Measurements from ENCODE around the gene GARS1.

GARS1 gene, protein sequence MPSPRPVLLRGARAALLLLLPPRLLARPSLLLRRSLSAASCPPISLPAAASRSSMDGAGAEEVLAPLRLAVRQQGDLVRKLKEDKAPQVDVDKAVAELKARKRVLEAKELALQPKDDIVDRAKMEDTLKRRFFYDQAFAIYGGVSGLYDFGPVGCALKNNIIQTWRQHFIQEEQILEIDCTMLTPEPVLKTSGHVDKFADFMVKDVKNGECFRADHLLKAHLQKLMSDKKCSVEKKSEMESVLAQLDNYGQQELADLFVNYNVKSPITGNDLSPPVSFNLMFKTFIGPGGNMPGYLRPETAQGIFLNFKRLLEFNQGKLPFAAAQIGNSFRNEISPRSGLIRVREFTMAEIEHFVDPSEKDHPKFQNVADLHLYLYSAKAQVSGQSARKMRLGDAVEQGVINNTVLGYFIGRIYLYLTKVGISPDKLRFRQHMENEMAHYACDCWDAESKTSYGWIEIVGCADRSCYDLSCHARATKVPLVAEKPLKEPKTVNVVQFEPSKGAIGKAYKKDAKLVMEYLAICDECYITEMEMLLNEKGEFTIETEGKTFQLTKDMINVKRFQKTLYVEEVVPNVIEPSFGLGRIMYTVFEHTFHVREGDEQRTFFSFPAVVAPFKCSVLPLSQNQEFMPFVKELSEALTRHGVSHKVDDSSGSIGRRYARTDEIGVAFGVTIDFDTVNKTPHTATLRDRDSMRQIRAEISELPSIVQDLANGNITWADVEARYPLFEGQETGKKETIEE

DNA sequence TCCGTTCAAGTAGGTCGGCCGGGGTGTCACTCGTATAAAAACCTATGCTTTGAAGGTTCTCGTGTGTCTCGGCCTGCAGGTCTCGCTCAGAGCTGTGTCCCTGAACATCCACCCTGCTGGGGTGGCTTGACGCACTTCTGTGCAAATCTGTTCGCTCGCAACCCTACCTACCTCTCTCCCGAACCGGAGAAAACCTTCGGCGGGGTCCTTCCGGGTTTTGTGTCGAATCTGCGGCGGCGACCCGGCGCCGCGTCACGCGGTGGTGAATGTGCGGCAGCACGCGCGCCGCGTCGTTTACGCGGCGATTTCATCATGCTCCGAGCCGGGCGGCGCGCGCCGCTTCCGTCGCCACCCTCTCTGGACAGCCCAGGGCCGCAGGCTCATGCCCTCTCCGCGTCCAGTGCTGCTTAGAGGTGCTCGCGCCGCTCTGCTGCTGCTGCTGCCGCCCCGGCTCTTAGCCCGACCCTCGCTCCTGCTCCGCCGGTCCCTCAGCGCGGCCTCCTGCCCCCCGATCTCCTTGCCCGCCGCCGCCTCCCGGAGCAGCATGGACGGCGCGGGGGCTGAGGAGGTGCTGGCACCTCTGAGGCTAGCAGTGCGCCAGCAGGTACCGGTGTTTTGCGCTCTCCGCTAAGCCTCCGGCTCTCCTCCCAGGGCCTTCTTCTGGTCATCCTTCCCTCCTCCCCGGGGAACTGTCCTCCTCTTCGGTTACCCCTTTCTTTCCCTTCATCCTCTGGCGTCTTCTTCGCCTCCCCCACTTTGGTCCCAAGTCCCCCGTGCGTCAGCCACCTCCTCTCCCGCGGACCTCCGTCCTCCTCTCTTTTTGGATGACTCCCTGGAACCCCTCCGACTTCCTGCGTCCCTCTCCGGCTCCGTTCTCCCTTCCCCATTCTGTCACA lies at the start of gene GARS1:
GARS1 (plus strand) TSS at position 339 of the 896 bp plus-strand sequence; CDS start at position 383, 44 bp downstream.
- peak within 1 kb of the TSS; percentile 93 for H2AFZ ChIP-seq (ENCODE audit: low read depth, low read length)

DNA sequence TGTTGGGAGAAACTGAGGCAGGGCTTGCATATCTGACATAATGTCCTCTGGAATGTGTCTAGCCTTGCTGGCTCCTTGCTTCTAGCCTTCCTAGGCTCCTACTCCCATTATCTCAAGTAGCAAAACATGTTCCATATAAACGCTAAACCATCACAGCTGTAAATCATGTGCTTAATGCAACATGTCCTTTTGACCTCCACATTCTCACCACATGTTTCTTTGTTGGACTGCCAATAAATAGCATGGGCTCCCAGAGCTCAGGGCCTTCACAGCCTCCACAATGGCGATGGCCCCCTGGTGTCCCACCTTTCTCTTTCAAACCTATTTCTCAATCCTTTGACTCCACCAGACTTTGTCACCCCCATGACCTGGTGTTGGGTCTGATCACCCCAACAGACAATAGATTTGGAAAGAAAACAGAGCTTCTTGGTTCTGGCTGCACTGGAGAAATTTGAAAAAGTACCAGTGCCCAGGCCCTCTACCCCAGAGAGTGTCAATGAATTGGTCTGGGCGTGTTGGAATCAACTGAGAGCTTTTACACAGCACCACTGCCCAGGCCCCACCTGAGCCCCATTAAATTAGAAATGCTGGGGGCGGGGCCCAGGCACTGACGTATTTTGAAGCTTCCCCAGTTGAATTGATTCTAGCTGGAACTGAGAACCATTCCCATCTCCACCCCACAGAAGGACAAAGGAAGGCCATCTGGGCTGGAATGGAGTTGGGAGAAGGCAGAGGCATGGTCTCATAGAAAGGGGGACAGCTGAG lies 48.7 kb upstream of the GARS1 start:
- H3K4me3 ChIP-seq (ENCODE audit: low read length) = no peak overlapping the region
- no peak overlapping the region for H2AFZ ChIP-seq (ENCODE audit: low read depth, low read length)
- no peaks in the 10 kb centered on the region for H3K9me3 ChIP-seq (ENCODE audit: low read length)
- H3K27me3 ChIP-seq (ENCODE audit: insufficient read depth, low read length) = no peaks in the 10 kb centered on the region
- H3K4me1 ChIP-seq (ENCODE audit: insufficient read depth, low read length) = peaks cover 25% of the 10 kb centered on the region
- no peaks in the 10 kb centered on the region for H3K36me3 ChIP-seq (ENCODE audit: insufficient read depth, low read length)

More for the DNA sequence above, at the start of gene GARS1:
- no peaks in the 10 kb centered on the region for H3K9me3 ChIP-seq (ENCODE audit: low read length)
- H3K36me3 ChIP-seq (ENCODE audit: insufficient read depth, low read length) = peaks cover 13% of the 10 kb centered on the region
- peaks cover 21% of the 10 kb centered on the region for H3K4me1 ChIP-seq (ENCODE audit: insufficient read depth, low read length)
- no peaks in the 10 kb centered on the region for H3K27me3 ChIP-seq (ENCODE audit: insufficient read depth, low read length)
- peak within 1 kb of the TSS; percentile 90 for H3K4me3 ChIP-seq (ENCODE audit: low read length)

DNA sequence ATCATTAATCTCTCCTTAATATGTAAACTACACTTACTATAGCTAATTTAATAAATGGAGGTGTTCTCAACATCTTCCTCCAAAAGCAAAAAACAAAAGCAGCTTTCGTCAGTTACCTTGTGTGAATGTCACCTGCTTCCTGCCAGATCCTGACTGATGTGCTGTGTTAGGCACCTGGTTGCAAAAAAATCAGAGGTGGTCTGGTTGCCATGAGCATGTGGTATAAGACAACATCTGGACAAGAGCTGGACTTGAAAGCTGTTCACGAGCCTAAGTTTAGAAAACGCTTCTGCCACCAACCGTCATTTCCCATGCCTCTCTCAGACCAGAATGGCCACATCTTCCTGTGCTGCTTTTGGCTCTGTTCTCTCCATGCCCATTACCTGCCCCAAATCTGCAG lies 48.1 kb upstream of the GARS1 start:
- H3K4me1 ChIP-seq (ENCODE audit: insufficient read depth, low read length) = peaks cover 25% of the 10 kb centered on the region
- H3K36me3 ChIP-seq (ENCODE audit: insufficient read depth, low read length) = no peaks in the 10 kb centered on the region
- no peaks in the 10 kb centered on the region for H3K27me3 ChIP-seq (ENCODE audit: insufficient read depth, low read length)
- no peak overlapping the region for H2AFZ ChIP-seq (ENCODE audit: low read depth, low read length)
- no peaks in the 10 kb centered on the region for H3K9me3 ChIP-seq (ENCODE audit: low read length)
- no peak overlapping the region for H3K4me3 ChIP-seq (ENCODE audit: low read length)

DNA sequence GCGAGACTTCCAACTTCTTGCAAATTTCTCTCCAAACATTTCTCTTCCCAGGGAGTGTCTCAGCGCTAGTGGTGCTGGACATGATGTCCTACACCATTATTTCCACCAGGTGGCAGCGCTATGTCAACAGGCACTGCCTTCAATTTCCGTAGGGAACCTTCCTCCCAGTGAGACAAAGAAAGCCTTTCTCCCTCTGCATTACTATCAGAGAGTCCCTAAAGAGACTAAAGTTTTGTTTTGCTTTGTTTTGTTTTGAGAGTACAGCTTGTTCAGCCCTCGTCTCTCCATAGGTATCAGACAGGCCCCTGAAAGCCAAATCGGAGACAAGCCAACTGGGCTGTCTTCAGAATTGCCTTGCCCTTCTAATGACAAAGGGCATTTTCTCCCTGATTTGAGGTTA lies 45.8 kb upstream of the GARS1 start:
- peak overlapping the region; percentile 27 for H2AFZ ChIP-seq (ENCODE audit: low read depth, low read length)
- peaks cover 25% of the 10 kb centered on the region for H3K4me1 ChIP-seq (ENCODE audit: insufficient read depth, low read length)
- no peak overlapping the region for H3K4me3 ChIP-seq (ENCODE audit: low read length)
- H3K27me3 ChIP-seq (ENCODE audit: insufficient read depth, low read length) = no peaks in the 10 kb centered on the region
- H3K9me3 ChIP-seq (ENCODE audit: low read length) = no peaks in the 10 kb centered on the region
- no peaks in the 10 kb centered on the region for H3K36me3 ChIP-seq (ENCODE audit: insufficient read depth, low read length)

DNA sequence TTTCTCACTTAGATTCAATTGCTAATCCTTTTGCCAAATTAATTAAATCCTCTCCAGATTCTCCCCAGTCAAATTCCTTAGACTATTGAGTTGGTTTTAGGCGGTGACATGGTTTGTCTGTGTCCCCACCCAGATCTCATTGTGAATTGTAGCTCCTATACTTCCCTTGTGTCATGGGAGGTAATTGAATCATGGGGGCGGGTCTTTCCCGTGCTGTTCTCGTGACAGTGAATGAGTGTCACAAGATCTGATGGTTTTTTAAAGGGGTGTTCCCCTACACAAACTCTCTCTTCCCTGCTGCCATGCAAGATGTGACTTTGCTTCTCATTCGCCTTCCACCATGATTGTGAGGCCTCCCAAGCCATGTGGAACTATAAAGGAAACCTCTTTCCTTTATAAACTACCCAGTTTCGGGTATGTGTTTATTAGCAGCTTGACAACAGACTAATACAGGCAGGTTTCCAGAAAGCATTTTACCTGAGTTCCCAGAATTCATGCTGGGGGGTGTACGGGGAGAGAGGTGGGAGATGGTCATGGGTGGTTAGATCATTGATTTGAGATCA lies 44.7 kb upstream of the GARS1 start:
- H3K27me3 ChIP-seq (ENCODE audit: insufficient read depth, low read length) = no peaks in the 10 kb centered on the region
- peaks cover 25% of the 10 kb centered on the region for H3K4me1 ChIP-seq (ENCODE audit: insufficient read depth, low read length)
- H3K36me3 ChIP-seq (ENCODE audit: insufficient read depth, low read length) = no peaks in the 10 kb centered on the region
- no peak overlapping the region for H2AFZ ChIP-seq (ENCODE audit: low read depth, low read length)
- H3K4me3 ChIP-seq (ENCODE audit: low read length) = no peak overlapping the region
- H3K9me3 ChIP-seq (ENCODE audit: low read length) = no peaks in the 10 kb centered on the region

DNA sequence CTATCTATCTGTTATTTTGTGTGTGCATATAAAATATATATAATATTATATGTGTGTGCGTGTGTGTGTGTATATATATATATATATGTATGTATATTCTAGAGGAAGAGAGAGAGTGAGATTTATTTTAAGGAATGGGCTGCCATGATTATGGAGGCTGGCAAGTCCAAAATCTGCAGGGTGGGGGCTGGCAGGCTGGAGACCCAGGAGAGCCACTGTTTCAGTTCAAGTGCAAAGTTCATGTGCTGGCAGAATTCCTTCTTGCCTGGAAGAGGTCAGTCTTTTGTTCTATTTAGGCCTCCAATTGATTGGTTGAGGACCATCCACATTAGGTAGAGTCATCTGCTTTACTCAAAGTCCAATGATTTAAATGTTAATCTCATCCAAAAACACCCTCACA lies 42.3 kb upstream of the GARS1 start:
- peaks cover 26% of the 10 kb centered on the region for H3K4me1 ChIP-seq (ENCODE audit: insufficient read depth, low read length)
- no peak overlapping the region for H2AFZ ChIP-seq (ENCODE audit: low read depth, low read length)
- H3K9me3 ChIP-seq (ENCODE audit: low read length) = no peaks in the 10 kb centered on the region
- no peaks in the 10 kb centered on the region for H3K27me3 ChIP-seq (ENCODE audit: insufficient read depth, low read length)
- H3K4me3 ChIP-seq (ENCODE audit: low read length) = no peak overlapping the region
- no peaks in the 10 kb centered on the region for H3K36me3 ChIP-seq (ENCODE audit: insufficient read depth, low read length)

DNA sequence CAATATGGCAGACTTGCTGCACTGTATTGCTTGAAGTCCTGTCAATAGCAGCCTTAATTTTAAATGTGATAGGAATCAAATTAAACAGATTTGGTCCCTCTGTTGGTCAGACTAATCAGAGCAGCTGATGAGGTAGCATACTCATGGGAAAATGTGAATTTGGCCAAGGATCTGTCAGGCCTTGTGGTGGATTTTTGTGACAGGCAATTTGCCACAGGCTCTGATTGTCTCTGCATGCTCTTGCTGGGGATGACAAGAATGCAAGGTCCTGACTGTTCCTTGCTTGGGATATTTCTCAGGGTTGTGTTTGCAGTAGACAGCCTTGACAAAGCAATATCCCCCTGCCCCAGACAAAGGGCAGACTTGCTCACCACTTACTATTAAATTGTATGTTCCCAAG lies 41.5 kb upstream of the GARS1 start:
- Histone ChIP-seq H3K36me3 (ENCODE audit: insufficient read depth, low read length) (no peaks in the 10 kb centered on the region), H3K4me1 (ENCODE audit: insufficient read depth, low read length) (peaks cover 30% of the 10 kb centered on the region), H2AFZ (ENCODE audit: low read depth, low read length) (no peak overlapping the region), H3K27me3 (ENCODE audit: insufficient read depth, low read length) (no peaks in the 10 kb centered on the region), H3K9me3 (ENCODE audit: low read length) (no peaks in the 10 kb centered on the region), H3K4me3 (ENCODE audit: low read length) (no peak overlapping the region)

DNA sequence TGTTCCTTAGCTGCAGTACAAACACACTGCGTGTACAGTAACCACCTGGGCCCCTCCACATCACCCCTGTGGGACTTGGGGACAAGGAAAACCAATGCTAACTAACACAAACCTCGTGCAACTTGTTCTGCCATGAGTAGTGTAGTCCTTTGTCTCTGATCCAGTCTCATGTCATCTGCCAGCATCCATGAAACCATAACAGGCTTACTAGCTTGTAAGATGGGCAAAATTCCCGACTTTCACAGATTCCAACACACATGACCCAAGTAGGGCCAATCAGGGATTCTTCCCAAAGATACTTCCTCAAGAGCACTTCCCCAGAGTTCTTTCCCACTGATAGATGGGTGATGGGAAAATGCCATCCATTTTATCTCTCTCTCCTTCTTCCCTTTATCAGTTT lies 41.1 kb upstream of the GARS1 start:
- H3K4me1 ChIP-seq (ENCODE audit: insufficient read depth, low read length) = peaks cover 30% of the 10 kb centered on the region
- no peaks in the 10 kb centered on the region for H3K27me3 ChIP-seq (ENCODE audit: insufficient read depth, low read length)
- no peak overlapping the region for H3K4me3 ChIP-seq (ENCODE audit: low read length)
- H3K9me3 ChIP-seq (ENCODE audit: low read length) = no peaks in the 10 kb centered on the region
- H2AFZ ChIP-seq (ENCODE audit: low read depth, low read length) = no peak overlapping the region
- H3K36me3 ChIP-seq (ENCODE audit: insufficient read depth, low read length) = no peaks in the 10 kb centered on the region

DNA sequence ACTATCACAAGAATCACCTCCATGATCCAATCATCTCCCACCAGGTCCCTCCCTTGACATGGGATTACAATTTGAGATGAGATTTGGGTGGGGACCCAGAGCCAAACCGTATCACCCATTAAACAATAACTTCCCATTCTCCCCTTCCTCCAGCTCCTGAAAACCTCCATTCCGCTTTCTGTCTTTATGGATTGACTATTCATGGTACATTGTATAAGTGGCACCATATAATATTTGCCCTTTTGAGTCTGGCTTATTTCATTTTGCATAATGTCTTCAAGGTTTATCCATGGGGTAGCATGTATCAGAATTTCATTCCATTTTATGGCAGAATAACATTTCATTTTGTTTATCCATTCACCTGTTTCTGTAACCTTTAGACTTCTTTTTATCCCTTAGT lies 39.2 kb upstream of the GARS1 start:
- Histone ChIP-seq H3K9me3 (ENCODE audit: low read length) (no peaks in the 10 kb centered on the region), H3K4me1 (ENCODE audit: insufficient read depth, low read length) (peaks cover 25% of the 10 kb centered on the region), H3K27me3 (ENCODE audit: insufficient read depth, low read length) (no peaks in the 10 kb centered on the region), H2AFZ (ENCODE audit: low read depth, low read length) (no peak overlapping the region), H3K36me3 (ENCODE audit: insufficient read depth, low read length) (no peaks in the 10 kb centered on the region), H3K4me3 (ENCODE audit: low read length) (no peak overlapping the region)

DNA sequence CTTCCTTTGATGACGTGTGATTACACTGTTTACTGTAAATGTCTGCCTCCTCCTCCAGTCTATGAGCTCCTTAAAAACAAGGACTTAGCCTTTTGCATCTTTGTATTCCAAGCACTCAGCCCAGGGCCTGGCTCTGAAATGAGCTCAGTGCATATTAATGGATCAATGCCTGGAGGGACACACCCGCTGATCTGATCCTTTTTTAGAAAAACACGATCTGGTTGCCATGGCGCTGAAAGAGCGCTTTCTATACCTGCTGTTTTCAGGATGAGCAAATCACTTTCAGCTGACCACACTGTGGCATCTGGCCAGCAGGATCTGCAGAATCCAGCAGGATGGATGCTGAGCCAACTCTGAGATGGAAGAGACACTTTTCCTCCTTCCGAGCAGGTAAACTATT lies 37.8 kb upstream of the GARS1 start:
- peaks cover 25% of the 10 kb centered on the region for H3K4me1 ChIP-seq (ENCODE audit: insufficient read depth, low read length)
- H3K27me3 ChIP-seq (ENCODE audit: insufficient read depth, low read length) = no peaks in the 10 kb centered on the region
- H3K36me3 ChIP-seq (ENCODE audit: insufficient read depth, low read length) = peaks cover 5% of the 10 kb centered on the region
- H3K9me3 ChIP-seq (ENCODE audit: low read length) = no peaks in the 10 kb centered on the region
- no peak overlapping the region for H3K4me3 ChIP-seq (ENCODE audit: low read length)
- H2AFZ ChIP-seq (ENCODE audit: low read depth, low read length) = no peak overlapping the region

DNA sequence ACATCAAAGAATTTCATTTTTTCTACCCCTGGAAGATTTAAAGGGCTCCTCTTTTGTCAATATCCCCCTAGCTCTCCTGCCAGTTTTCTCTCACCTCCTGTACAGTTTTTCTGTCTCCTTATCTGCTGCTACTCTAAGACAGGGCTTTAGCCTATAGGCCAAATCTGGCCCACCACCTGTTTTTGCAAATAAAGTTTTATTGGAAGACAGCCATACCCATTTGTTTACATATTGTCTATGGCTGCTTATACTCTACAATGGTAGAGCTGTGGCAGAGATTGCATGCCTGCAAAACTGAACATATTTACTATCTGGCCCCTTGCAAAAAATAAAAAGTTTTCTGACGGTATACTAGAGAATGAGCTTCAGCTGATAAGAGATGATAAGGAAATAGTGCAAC lies 37.4 kb upstream of the GARS1 start:
- no peak overlapping the region for H3K4me3 ChIP-seq (ENCODE audit: low read length)
- no peak overlapping the region for H2AFZ ChIP-seq (ENCODE audit: low read depth, low read length)
- no peaks in the 10 kb centered on the region for H3K9me3 ChIP-seq (ENCODE audit: low read length)
- H3K4me1 ChIP-seq (ENCODE audit: insufficient read depth, low read length) = peaks cover 25% of the 10 kb centered on the region
- H3K36me3 ChIP-seq (ENCODE audit: insufficient read depth, low read length) = peaks cover 5% of the 10 kb centered on the region
- no peaks in the 10 kb centered on the region for H3K27me3 ChIP-seq (ENCODE audit: insufficient read depth, low read length)

DNA sequence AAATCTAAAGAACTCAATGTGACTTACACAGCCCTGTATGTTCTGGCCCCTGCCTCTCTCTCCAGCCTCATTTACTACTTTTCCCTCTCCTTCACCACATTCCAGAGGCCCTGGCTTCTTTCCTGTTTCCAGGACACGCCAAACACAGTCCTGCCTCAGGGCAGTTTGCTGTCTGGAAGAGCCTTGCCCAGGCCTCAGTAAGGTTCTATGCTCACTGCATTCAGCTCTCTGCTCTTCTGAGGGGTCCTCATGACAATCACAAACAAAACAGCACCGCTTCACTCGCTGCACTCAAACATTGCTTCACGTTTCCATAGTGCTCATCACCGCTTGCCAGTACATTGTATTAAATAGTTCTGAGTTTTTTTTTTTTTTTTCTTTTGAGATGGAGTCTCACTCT lies 35.1 kb upstream of the GARS1 start:
- H2AFZ ChIP-seq (ENCODE audit: low read depth, low read length) = no peak overlapping the region
- no peaks in the 10 kb centered on the region for H3K9me3 ChIP-seq (ENCODE audit: low read length)
- peaks cover 25% of the 10 kb centered on the region for H3K4me1 ChIP-seq (ENCODE audit: insufficient read depth, low read length)
- no peak overlapping the region for H3K4me3 ChIP-seq (ENCODE audit: low read length)
- peaks cover 11% of the 10 kb centered on the region for H3K36me3 ChIP-seq (ENCODE audit: insufficient read depth, low read length)
- H3K27me3 ChIP-seq (ENCODE audit: insufficient read depth, low read length) = no peaks in the 10 kb centered on the region

Data from neuron (in vitro differentiated cells).